ENCODE data around the gene CNTNAP5.
A peak's percentile ranks its signal among the peaks of the same experiment; 100 is the strongest.

The CNTNAP5 gene

DNA sequence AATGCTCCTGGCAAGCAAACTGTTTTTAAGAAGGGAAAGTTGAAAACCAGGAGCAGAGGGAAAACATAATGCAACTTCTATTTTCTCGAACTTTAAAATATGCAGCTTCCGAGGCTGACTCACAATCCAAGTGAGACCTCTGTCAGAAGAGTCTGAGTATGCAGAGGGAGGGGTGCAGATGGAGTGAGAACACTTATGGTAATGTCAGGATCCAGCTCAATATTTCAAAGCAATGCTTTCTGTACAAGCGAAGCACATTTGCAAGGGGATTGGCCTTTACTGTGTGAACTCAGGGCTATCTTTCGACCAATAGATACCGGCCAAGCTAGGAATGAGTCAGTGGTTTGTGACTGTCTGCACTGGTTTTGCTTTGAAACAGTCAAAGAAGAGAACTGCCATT is 242.7 kb downstream of the CNTNAP5 start:
- peak; percentile 98 for DNase-seq (ENCODE audit: low read depth)

GRCh38 chr2:124269348-124269747 is 244.3 kb downstream of the CNTNAP5 start:
- DNase-seq (ENCODE audit: low read depth), result no peak

GRCh38 chr2:124272261-124272841 is 247.3 kb downstream of the CNTNAP5 start:
- no peak for DNase-seq (ENCODE audit: low read depth)

GRCh38 chr2:124281541-124281940 is 256.5 kb downstream of the CNTNAP5 start:
- no peak for DNase-seq (ENCODE audit: low read depth)

DNA sequence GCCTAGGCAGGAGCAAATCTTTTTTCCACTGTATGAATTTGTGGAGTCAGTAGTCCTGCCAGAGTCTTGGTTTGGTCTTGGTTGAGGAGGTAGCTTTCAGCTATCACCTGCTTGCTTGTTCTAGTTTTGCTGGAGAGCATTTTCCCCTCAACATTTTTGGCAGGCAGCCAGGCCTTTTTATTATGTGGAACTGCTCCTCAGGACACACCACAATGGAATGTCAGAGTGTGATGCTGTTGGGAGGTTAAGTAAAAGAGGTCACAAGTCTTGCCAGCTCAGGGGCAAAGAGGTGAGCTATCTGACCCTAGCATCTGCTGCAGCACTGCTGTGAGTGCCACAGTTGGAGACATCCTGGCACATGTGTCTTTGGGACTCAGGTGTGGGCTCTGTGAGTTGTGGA is 258.0 kb downstream of the CNTNAP5 start:
- DNase-seq (ENCODE audit: low read depth), result peak; percentile 67

- no peak for DNase-seq (ENCODE audit: low read depth)
Observed at GRCh38 chr2:124286089-124286783, 261.1 kb downstream of the CNTNAP5 start.

DNA sequence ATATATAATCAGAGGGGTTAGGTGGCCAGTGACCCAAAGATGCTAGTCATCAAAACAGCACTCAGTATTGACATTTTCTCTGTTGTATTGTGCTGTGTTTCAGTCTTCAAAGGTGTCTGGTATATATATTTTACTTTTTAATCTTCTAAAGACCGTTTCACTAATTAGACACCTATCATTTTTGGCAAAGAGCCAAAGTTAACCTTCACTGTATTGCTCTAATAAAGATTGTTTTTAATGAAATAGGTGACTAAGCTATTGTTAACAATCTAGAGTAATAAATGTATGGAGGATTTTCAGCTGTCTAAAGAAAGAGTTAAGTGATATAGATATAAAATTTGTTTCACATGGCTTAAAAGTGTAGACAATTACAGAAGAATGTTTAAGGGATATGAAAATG is 264.0 kb downstream of the CNTNAP5 start:
- no peak for DNase-seq (ENCODE audit: low read depth)

DNA sequence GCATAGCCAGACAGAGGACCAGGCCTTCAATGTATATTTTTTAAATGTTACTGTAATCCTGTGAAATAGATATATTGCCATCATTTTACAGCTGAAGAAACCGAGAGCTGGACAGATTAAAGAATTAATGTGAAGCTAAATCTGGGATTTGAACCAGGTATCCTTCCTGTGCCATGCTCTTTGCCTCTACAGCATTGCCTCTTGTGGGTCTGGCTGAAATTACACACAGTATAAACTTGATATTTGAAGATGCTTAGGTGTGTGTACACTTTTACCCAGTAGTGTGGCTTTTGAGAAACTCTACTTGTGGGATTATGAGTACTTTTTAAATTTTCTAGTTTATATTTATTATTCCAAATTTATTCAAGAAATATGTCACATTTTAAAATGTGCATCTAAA is 264.5 kb downstream of the CNTNAP5 start:
- no peak for DNase-seq (ENCODE audit: low read depth)

- DNase-seq (ENCODE audit: low read depth), result no peak
Observed at GRCh38 chr2:124296470-124296869, 271.4 kb downstream of the CNTNAP5 start.

DNA sequence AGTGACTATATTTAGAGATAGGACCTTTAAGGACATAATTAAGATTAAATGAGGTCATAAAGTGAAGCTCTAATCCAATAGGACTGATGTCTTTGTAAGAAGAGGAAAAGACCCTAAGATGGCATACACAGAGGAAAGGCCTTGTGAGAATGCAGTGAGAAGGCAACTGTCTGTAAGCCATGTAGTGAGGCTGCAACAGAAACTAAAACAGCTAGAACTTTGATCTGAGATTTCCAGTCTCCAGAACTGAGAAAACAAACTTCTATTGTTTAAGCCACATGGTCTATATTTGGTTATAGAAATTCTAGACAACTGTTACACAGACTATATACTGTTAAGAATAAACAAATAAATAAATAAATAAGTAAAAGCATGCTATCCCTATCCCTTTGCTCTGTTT is 276.8 kb downstream of the CNTNAP5 start:
- no peak for DNase-seq (ENCODE audit: low read depth)

DNA sequence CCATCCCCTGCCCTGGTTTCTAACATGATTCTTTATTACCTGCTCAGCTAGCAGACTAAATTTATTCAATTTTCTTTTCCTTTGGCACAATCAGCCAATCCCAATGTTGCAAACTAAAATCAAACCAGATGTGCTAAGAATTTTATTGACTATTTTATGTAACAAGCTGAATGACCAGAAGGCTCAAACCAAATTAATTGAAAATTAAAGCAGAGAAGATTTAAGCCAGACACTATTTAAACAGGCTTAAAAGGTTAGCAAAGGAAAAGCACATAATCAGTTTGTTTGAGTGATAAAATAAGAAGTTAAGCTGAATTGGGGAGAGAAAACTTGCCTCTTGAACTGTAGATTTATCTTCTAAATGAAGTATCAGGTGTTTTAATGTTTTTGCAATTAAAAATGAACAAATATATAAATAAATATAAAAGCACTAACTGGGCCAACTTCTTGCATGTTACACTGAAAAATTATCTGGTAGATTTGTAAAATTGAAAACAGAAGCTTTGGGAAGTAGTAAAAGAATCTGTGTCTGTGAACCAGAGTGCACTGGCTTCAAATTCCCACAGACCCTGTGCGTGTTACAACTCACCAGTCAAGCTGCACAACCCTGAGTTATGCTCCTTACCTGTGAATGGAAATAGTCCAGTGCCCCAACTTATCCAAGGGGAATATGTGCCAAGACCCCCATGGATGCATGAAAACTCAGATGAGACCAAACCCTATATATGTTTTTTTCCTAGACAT is 283.4 kb downstream of the CNTNAP5 start:
- no peak for DNase-seq (ENCODE audit: low read depth)

GRCh38 chr2:124309563-124310138 is 284.6 kb downstream of the CNTNAP5 start:
- no peak for DNase-seq (ENCODE audit: low read depth)

- no peak for DNase-seq (ENCODE audit: low read depth)
Observed at GRCh38 chr2:124310671-124311070, 285.6 kb downstream of the CNTNAP5 start.

- no peak for DNase-seq (ENCODE audit: low read depth)
Observed at GRCh38 chr2:124314084-124314483, 289.0 kb downstream of the CNTNAP5 start.

DNA sequence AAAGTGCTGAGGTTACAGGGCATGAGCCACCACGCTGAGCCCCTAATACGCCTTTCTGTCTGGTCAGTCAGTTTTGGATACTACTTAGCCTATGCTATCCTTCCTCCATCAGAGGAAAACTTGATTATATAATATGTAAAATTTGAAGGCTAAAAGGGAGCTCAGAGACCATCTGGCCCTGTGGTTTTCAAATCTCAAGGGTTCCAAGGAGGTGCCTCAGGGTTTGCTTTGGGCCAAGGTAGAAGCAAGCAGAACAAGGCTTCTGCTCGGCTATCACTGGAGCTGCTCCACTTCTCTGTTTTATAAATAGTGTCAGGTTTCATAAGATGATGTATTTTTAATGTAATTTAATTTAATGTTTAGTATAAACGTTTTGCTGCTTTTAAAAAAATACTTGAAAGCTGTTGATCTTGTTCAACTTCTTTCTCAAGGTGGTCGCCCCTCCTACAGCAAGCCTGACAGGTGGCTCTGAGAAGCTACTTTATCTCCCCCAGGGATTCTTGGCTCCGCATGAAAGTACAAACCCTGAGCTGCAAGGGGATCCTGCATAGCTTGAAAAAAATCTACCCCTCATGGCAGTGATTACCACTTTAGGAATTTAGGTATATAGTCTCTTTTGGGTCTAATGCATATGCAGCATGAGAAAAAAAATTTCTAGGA is 290.3 kb downstream of the CNTNAP5 start:
- no peak for DNase-seq (ENCODE audit: low read depth)

DNA sequence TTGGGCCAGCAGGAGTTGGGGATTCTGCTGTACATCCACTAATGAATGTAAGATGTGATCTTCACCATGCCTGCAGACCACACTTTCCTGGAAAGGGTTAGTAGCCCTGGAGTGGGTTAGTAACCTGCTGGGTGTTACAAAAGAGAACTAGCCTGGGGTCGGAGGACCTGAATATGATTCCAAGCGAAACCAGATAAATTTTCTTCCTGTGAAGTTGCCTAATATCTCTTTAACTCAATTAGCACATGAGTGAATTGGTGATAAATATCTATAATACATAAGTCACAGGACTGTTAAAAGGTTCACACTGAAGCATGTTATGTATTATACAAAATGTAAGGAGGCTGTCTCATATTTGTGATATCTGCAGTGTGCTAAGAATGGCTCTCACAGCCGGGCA is 291.0 kb downstream of the CNTNAP5 start:
- DNase-seq (ENCODE audit: low read depth), result no peak

DNA sequence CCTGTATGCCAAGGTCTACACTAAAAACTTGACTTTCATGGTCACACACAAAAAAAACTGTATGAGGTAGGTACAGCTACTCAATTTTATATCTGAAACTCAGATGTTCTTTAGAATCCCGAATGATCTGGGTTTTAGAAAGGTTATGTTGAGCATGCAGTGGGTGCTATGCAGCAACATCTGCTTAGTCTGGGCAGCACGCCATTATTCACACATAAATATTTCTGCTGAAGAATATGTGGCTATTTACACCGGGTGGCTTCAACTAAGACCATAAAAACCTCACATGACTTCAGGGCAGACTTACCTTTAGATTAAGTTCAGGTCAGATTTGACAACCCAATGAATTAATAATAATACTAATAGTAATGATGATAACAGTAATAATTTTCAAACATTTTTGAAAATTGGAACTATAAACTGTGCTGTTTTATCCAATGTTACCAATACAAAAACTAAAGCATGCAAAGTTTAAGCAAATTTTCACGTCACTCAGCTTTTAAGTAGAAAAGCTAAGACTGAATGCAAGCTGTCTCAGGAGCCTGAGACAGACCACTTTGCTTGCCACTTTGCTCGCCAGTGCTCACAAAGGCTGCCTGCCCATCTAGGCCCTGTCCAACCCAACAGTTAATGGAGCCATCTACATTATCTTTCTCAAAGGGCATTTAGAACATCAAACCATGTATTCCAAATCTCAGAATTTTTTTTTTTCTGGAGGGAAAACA is 292.0 kb downstream of the CNTNAP5 start:
- peak; percentile 12 for DNase-seq (ENCODE audit: low read depth)

DNA sequence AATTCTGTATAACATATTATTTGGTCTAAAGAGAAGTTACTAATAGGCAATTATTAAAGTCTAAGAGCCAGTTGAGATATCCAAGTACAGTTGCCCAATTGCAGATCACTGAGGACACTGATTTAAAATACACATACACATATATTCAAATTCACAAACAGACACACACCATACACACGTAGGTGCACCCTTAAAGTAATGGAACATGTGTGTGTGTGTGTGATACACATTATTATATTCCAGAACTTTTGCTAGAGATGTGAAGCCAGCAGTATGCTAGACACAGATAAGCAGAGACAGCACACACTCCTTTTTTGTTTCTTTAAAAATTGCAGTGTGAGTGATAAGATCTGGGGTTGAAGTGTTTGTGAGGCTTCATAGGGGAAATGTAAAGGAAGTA is 292.5 kb downstream of the CNTNAP5 start:
- DNase-seq (ENCODE audit: low read depth), result no peak

DNA sequence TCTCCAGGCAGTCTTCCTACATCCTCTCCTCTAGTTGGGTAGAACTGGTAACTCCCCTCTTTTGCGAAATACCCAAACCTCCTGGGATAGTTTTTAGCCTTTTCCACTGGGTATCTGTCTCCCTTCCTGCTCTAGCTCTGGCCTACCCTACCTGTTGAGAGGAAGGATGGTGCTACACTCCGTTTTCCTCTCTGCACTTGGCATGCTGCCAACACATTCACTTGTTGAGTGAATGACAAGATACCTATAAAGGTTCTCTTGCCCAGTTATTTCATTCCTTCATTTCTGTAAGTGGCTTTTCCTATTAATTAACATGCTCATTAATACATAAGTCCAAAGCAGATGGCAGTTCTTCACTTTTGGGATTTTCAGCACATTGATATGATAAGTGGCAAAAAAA is 293.8 kb downstream of the CNTNAP5 start:
- DNase-seq (ENCODE audit: low read depth), result no peak

GRCh38 chr2:124319577-124319976 is 294.5 kb downstream of the CNTNAP5 start:
- DNase-seq (ENCODE audit: low read depth), result no peak

DNA sequence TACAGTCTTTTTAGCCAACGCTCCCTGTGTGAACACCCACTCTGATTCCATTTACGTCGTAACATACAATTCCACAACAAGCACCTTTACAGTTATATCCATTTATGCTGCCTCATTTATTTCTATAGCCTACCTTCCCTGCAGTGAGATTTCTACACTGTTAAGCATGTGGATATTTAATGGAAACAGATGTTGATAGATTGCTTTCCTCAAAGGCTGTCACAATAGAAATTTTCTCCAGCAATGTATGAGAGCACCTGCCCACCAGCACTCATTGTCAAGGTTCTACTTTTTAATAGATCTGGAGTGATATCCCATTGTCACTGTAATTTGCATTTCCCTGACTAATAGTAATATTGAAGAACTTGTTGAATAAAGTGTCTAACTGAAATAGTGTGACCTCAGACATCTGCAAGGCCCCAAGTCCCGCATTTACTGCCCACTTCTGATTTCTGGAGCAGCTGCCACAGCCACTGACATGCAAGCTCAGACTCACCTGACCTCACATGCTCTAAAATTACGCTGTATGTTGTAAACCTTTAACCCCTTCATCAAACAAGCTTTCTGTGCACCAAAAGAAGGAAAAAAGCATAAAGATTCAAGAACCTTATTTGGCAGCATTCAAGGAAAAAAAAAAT is 295.1 kb downstream of the CNTNAP5 start:
- DNase-seq (ENCODE audit: low read depth), result no peak
